ES-I3 (cell line): ENCODE measurements around the gene EDAR.

Source experiments
- H3K36me3 ChIP-seq: 2 replicates; pipeline ENCODE4 v1.6.1; 2013; ENCODE audit warnings: mild to moderate bottlenecking, low read length, control low read depth, moderate library complexity; ENCODE audit not compliant: insufficient read depth
- H3K4me1 ChIP-seq: 2 replicates; pipeline ENCODE4 v1.6.1; 2013; ENCODE audit warnings: mild to moderate bottlenecking, control low read depth, low read length; ENCODE audit not compliant: insufficient read depth
- H3K9ac ChIP-seq: 2 replicates; pipeline ENCODE4 v1.6.1; 2013; ENCODE audit warnings: low read depth, mild to moderate bottlenecking, low read length, moderate library complexity
- H3K9me3 ChIP-seq: 2 replicates; pipeline ENCODE4 v1.6.1; 2013; ENCODE audit warnings: mild to moderate bottlenecking, low read length, moderate library complexity; ENCODE audit not compliant: control insufficient read depth, insufficient read depth

EDAR gene

DNA sequence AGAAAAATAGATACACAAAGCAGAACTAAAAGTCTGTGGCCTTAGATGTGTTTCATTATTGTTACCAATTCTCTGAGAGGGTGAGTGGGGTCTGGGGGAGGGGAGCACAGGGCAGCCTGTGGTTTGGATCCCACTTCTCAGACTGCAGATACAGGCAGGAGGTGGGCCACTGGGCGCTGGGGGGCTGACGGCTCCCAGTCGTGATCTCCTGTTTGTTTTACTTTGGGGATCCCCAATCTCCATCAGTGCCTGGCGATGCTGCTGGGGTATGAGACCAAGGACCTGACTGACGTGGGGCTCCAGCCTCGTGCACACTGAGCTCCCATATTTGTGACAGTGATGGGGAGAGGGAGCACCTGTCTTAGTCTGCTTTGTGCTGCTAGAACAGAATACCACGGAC, 54.9 kb downstream of the EDAR start:
- H3K9me3 ChIP-seq, result no peaks in the 10 kb centered on the region
- no peak overlapping the region for H3K9ac ChIP-seq
- no peaks in the 10 kb centered on the region for H3K36me3 ChIP-seq
- peaks cover 8% of the 10 kb centered on the region; the same call in 1 of the 2 replicates for H3K4me1 ChIP-seq

DNA sequence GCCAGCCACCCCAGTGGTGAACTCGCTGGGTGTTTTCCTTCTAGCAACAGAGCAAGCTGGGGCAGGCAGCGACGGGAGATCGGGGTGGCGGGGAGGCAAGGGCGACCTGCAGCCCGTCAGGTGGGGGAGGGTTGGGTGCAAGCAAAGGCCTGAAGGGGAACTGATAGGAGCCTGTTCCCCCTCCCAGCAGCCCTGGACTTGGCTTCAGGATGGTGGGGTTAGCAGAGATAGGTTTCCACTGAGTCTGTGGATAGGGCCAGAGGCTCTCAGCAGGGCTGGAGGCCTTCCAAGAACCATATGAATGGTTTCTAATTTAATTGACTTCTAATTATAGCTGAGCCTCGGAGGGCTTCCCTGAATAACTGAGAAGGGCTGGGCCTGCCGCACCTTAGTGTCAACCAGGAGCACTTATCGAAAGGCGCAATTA, 55.3 kb downstream of the EDAR start:
- peaks cover 8% of the 10 kb centered on the region; the same call in 1 of the 2 replicates for H3K4me1 ChIP-seq

DNA sequence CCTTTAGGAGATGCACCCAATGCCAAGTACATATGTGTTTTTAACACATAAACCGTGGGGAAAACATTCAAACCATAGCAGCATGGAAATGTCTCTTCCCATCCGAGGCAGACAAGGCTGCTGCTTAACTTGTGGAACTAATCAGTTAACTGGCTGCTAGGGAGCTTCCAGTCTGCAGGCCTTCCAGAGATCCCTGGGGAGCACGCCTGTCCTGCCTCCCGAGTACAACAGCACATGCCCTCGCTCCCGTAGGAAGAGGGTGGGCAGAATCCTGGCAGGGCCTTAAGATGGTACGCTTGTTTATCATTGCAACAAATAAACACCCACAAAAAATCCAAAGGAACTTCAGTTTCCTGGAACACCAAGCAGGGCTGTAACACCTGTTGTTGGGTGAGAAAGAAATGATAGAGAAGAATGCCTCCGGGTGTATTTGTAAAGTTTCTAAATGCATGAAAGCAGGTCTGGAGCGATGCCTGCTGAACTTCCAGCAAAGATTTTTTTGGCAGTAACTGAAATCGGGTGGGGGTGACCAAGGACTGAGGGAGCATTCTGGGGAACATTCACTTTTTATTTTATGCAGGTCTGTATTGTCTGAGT, 56.2 kb downstream of the EDAR start:
- Histone ChIP-seq H3K36me3 (no peaks in the 10 kb centered on the region), H3K9me3 (no peaks in the 10 kb centered on the region), H3K4me1 (peaks cover 8% of the 10 kb centered on the region; the same call in 1 of the 2 replicates), H3K9ac (no peak overlapping the region)

More for the DNA sequence above, 55.3 kb downstream of the EDAR start:
- Histone ChIP-seq H3K9me3 (no peaks in the 10 kb centered on the region), H3K36me3 (no peaks in the 10 kb centered on the region), H3K9ac (no peak overlapping the region)

DNA sequence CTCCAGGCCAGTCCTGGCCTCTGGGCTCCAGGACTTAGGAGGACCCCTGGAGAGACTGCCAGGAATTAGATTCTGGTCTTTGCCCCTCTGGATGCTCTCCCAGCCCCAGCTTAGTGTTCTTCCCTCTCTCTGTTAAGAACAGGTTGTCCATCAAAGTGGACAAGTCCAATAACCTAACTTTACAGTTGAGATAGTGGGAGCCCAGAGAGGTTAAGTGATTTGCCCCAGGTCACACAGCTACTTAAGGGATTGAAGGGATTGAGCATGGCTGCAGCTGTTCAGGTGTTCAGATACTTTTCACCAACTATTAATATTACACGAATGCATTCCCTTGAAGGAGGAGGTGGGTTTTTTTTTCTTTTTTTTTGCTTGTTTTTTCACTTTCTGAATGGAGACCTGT, 57.6 kb downstream of the EDAR start:
- H3K4me1 ChIP-seq, result peaks cover 8% of the 10 kb centered on the region; the same call in 1 of the 2 replicates

DNA sequence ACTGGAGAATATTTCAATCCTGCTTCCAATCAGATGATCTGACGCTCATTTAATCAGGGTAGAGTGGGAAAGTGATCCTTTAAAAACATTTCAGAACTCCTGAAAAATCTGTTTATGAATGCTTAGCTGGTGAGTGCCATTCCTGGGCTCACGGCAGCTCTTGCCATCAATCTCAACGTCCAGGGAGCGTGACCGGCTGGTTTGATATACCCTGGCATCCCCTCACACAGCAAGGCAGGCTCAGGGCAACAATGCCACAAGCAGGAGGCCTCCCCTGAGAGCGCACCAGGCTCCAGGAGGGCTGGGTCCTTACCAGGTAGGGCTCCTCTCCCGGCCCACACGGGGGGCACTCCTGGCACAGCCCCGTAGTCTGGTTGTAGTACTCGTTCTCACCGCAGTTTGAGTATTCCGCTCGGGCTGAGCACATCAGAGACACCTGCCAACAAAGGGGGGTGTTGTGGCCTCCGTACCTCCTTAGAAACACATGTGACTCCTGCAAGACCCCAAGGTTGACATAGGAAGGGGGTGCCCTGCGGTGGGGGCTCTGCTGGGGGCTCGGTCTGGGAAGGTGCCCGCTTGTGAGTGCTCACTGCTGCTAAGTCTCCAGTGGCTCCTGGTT, 59.1 kb downstream of the EDAR start:
- Histone ChIP-seq H3K36me3 (no peaks in the 10 kb centered on the region), H3K9ac (no peak overlapping the region), H3K4me1 (peaks cover 5% of the 10 kb centered on the region; the same call in 1 of the 2 replicates)

More for the DNA sequence above, 57.6 kb downstream of the EDAR start:
- Histone ChIP-seq H3K9me3 (no peaks in the 10 kb centered on the region), H3K9ac (no peak overlapping the region), H3K36me3 (no peaks in the 10 kb centered on the region)

DNA sequence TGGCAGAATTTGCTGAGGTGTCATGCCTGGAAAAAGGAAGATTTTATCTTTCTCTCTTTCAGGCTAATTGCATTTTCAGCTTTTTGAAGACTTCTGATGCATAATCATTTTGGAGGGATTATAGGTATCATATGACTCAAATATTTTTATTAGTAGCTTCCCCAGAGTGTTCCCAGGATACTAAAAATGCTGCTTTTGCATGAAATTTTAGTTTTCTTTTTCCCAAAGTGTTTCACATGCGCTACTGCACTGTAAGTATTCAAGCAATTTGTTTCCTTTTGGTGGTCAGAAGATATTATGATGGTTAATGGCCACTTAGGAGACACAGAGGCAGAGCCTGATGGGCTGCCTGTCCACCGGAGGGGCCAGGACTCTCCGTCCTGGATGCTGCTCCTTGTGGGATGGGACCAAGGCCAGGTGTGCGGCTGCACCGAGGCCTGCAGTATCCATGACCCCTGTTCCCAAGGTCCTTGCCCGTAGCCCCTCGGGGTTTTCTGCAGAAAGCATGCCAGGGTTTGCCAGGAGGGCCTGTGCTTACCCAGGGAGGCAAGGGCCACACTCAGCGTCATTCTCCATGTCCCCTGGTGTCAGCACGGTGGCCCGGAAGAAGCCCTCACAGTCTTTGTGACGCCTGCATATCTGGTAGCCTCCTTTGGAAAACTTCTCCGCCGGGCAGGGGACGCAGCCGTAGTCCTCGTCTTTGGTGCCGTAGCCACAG, 60.2 kb downstream of the EDAR start:
- Histone ChIP-seq H3K9ac (no peak overlapping the region), H3K4me1 (no peaks in the 10 kb centered on the region), H3K9me3 (no peaks in the 10 kb centered on the region), H3K36me3 (no peaks in the 10 kb centered on the region)

More for the DNA sequence above, 59.1 kb downstream of the EDAR start:
- H3K9me3 ChIP-seq, result no peaks in the 10 kb centered on the region

DNA sequence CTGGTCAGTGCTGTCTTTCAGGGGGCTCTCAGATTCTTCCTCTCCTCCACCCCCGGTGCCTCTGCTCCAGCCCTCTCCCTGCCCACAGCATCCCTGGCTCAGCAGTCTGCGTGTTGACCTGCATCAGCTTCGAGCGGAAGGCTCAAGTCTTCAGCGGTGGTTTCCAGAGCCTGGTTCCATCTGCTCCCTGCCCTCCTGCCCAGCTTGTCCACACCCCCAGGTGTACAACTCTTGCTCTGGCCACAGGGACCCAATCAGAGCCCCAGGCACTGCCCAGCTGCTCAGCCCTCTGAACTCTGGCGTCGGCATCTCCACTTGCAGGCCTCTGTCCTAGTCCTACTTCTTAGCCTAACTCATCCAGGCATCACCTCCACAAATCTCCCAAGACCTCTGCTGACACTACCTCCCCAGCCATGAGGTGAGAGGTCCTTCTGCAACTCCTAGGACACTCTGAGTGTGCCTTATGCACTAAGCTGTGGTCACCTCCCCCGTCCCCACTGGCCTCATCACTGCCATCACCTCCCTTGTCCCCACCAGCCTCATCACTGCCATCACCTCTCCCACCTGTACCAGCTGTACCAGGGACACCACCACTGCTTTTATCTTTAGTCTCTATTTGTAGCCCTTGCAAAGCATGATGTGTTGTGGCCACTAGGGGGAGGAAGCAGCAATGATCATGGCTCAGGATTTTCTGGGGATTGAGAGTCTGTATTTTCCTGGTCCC, 60.9 kb downstream of the EDAR start:
- Histone ChIP-seq H3K4me1 (peaks cover under 1% of the 10 kb centered on the region; the same call in 1 of the 2 replicates), H3K9ac (no peak overlapping the region), H3K9me3 (no peaks in the 10 kb centered on the region), H3K36me3 (no peaks in the 10 kb centered on the region)

DNA sequence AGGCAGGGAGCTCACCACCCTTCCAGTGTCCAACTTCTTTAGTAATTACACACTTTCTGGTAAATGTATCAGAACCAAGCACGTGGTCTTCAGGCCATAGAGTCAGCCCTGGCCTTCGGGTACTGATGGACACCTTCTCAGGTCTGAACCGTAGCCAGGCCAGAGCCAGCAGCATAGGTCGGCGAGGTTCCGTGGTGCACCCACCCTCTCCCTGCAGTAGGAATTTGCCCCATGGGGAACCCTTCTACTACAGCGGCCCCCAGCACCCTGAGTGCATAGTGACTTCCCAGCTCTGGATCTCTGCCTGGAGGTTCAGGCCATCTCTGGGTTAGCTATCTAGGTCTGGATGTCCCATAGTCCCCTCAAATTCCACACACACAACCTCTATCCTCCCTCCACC, 61.6 kb downstream of the EDAR start:
- no peaks in the 10 kb centered on the region for H3K9me3 ChIP-seq
- H3K9ac ChIP-seq, result no peak overlapping the region
- peaks cover 4% of the 10 kb centered on the region; the same call in 1 of the 2 replicates for H3K4me1 ChIP-seq
- H3K36me3 ChIP-seq, result no peaks in the 10 kb centered on the region

DNA sequence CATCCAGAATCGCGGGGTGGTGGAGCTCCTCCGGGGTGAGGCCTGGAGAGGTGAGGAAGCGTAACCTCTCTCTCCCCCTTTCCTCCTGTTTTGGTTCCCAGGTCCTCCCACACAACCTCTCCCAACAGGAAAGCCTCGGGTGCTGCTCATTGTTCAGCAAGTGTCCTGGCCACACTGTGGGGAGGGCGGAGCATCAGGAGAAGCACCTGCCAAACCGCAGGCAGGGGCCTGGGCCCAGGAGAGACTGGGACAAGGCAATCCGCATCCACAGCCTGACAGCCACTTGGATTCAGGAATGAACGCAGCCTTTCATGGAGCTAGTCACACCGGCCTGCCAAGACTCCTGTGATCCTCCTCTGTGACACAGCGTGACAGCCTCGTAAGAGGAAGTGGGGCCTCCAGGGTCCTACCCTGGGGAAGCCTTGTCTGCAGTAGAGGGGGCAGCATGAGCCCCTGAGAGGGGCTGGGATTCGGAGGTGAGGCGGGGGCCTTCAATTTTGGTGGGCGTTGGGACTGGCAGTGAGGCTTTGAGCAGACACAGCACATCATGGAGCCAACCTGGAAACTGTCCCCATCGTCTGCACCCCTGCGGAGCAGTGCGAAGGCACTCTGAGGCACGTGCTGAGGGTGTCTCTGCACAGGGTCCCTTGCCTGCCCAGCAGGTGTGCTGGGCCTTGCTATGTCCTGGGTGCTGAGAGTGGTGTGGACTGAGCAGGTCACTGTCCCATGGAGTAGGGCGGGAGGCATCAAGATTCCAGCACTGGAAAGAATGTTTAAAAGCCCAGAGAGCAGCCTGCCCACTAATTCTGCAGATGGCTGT, 62.2 kb downstream of the EDAR start:
- Histone ChIP-seq H3K9me3 (no peaks in the 10 kb centered on the region), H3K36me3 (no peaks in the 10 kb centered on the region), H3K9ac (no peak overlapping the region), H3K4me1 (peaks cover 4% of the 10 kb centered on the region; the same call in 1 of the 2 replicates)

DNA sequence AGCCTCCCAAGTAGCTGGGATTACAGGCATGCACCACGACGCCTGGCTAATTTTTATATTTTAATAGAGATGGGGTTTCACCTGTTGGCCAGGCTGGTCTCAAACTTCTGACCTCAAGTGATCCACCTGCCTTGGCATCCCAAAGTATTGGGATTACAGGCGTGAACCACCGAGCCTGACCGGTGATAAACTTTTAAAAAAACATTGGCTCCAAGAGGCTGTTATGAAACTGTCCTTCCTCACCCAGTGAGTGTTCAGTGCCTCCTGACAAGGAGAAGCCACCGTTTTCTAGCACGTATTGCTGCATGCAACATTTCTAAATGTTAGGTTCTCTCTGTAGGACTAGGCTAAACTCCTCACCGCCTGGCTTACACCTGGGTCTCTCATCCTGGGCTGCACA, 63.3 kb downstream of the EDAR start:
- no peaks in the 10 kb centered on the region for H3K9me3 ChIP-seq
- H3K9ac ChIP-seq, result no peak overlapping the region

DNA sequence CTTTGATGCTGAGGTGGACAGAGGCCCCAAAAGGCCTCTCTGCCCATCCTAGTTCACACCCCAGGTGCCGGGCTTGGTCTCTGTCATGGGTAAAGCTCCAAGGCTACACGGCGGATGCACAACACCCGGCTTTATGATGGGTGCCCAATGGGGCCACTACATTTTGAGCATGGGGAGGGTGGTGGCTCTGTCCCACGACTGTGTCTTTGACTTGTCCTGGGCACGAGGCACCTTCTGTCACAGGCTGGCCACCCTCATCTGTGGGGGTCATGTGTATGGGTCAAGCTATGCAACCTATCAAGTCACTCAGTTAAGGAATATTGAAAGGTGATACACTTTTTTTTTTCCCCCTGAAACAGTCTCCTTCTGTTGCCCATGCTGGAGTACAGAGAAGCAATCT, 63.7 kb downstream of the EDAR start:
- no peaks in the 10 kb centered on the region for H3K36me3 ChIP-seq
- H3K9me3 ChIP-seq, result no peaks in the 10 kb centered on the region
- H3K9ac ChIP-seq, result no peak overlapping the region
- H3K4me1 ChIP-seq, result peaks cover 4% of the 10 kb centered on the region; the same call in 1 of the 2 replicates

More for the DNA sequence above, 63.3 kb downstream of the EDAR start:
- Histone ChIP-seq H3K4me1 (peaks cover 4% of the 10 kb centered on the region; the same call in 1 of the 2 replicates), H3K36me3 (no peaks in the 10 kb centered on the region)

DNA sequence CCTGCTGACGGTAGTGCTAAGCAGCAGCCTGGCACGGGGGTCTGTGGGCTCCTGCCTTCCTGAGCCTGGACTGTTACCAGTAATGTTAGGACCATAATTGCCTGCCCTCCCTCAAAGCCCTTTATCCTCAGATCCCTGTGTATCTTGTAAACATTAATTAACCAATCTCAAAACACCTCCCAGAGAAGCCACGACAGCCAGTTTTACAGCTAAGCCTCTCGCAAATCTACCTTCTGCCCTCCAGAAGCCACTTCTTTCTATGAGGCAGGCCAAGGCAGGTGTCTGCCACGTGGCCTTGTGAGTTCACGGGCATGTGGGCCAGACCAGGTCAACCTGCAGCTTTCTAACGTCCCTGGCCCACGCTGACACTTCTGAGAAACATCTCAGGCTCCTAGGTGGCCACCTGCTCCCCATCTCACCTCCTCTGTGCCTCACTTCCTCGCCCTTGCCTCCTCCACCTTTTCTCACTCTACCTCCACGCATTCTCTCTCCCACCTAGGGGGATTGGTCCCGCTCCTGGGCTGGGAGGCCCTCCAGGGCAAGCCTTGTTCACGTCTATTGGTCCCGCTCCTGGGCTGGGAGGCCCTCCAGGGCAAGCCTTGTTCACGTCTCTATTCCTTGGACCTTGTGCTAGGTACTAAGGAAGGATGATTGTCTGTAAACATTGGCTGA, 64.3 kb downstream of the EDAR start:
- Histone ChIP-seq H3K4me1 (peaks cover 4% of the 10 kb centered on the region; the same call in 1 of the 2 replicates), H3K9me3 (no peaks in the 10 kb centered on the region), H3K36me3 (no peaks in the 10 kb centered on the region), H3K9ac (no peak overlapping the region)
